Stimulated activated CD8-positive, alpha-beta memory T cell treated with anti-CD3 and anti-CD28 coated beads, Interleukin-2, amount 100 ng/mL, for 1 hour (primary cell): ENCODE measurements around the gene CRIM1.

Experiments used
- DNase-seq, 2 donors: peaks; one replicate each; pipeline ENCODE4 v3.0.0-alpha.2; 2020; ENCODE audit warnings: low read depth in 2 of 2

CRIM1 gene

GRCh38 chr2:36423619-36424120 lies 68.1 kb downstream of the CRIM1 start:
- no peak for DNase-seq

GRCh38 chr2:36425608-36426355 lies 70.2 kb downstream of the CRIM1 start:
- no peak for DNase-seq

GRCh38 chr2:36427790-36428243 lies 72.2 kb downstream of the CRIM1 start:
- DNase-seq, result no peak

GRCh38 chr2:36430549-36430948 lies 75.0 kb downstream of the CRIM1 start:
- no peak for DNase-seq

- DNase-seq, result no peak
These were observed 76.9 kb downstream of the CRIM1 start for GRCh38 chr2:36432479-36432878.

GRCh38 chr2:36433311-36434217 lies 78.0 kb downstream of the CRIM1 start:
- DNase-seq, result no peak

GRCh38 chr2:36438449-36438977 lies 82.9 kb downstream of the CRIM1 start:
- DNase-seq, result no peak

GRCh38 chr2:36439084-36439483 lies 83.5 kb downstream of the CRIM1 start:
- DNase-seq, result no peak

GRCh38 chr2:36441065-36441625 lies 85.6 kb downstream of the CRIM1 start:
- DNase-seq, result no peak

- DNase-seq, result no peak
These were observed 86.2 kb downstream of the CRIM1 start for GRCh38 chr2:36441816-36442215.

- no peak for DNase-seq
These were observed 88.8 kb downstream of the CRIM1 start for GRCh38 chr2:36444216-36444936.

- no peak for DNase-seq
These were observed 89.7 kb downstream of the CRIM1 start for GRCh38 chr2:36445185-36445866.

- no peak for DNase-seq
These were observed 90.7 kb downstream of the CRIM1 start for GRCh38 chr2:36446294-36446693.

GRCh38 chr2:36449213-36449612 lies 93.6 kb downstream of the CRIM1 start:
- no peak for DNase-seq

GRCh38 chr2:36449943-36450392 lies 94.4 kb downstream of the CRIM1 start:
- no peak for DNase-seq

- DNase-seq, result no peak
These were observed 95.1 kb downstream of the CRIM1 start for GRCh38 chr2:36450466-36451196.

- DNase-seq, result no peak
These were observed 95.9 kb downstream of the CRIM1 start for GRCh38 chr2:36451512-36451911.

- DNase-seq, result no peak
These were observed 96.7 kb downstream of the CRIM1 start for GRCh38 chr2:36452260-36452659.

- no peak for DNase-seq
These were observed 98.1 kb downstream of the CRIM1 start for GRCh38 chr2:36453652-36454051.

- no peak for DNase-seq
These were observed 99.4 kb downstream of the CRIM1 start for GRCh38 chr2:36455011-36455410.
